NCI-H2081 treated with DMSO at 0.1 percent for 48 hours (cell line): Measurements from ENCODE around the gene DUSP2.

Experiments used
- DNase-seq: peaks from one replicate; lab custom pipeline; 2025; lab: John Stamatoyannopoulos, UW

Gene DUSP2

DNA sequence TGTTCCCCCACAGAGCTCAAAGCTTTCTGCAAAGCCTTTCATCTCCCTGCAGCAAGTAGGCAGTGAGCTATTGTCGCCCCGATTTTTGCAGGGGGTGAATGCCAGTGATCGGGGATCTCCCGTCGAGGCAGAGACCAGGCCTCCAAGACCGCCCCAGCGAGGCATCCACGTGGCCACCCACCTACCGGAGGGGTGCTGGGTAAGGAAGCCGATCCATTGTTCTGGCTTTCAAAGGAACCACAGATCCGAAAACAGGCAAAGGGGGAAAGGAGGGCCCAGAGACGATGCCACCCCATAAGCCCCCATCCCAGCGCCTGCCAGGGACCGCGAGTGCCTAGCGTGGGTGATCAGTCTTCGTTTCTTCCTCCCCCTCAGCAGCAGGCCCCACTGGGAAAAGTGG is 31.3 kb downstream of the DUSP2 start:
- DNase-seq: no peak

GRCh38 chr2:96113367-96113677 is 31.9 kb downstream of the DUSP2 start:
- no peak for DNase-seq

DNA sequence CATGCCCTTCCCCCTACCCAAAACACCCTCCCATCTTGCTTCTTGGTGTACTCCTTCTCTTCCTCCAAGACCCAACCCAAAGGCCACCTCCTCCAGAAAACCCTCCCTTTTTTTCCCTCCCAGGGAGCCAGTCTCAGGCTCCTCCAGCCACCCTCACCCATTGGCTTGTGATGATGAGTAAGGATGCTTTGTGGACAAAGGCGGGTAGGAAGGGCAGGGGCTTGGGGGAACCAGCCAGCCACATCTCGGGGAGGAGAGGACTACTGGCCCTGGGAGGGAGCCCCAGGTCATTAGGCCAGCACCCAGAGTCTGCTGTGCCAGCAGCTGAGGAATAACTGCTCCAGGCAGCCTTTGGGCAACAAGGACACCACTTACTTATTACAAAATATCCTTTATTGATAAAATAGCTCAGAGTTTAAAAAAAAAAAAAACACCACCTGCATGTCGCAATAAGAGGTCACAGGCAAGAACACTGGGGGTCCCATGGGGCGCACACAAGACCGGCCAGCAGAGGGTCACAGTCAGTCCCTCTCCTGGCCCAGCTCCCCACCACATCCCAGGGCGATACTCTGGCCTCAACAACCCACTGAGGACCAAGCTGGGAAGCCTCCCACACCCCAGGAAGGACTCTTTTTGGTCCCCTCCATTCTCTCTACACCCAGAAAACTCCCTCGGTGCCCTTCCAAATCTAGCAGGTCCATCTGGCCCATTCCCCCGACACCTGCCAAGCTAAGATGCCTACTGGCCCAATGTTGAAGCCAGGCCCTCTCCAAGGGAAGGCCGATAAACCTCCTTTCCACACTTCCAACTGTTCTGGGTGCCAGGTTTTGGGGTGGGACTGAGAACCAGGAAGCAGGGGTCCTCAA is 32.5 kb downstream of the DUSP2 start:
- DNase-seq: no peak

- no peak for DNase-seq
Observed at GRCh38 chr2:96111823-96112500, 33.3 kb downstream of the DUSP2 start.

DNA sequence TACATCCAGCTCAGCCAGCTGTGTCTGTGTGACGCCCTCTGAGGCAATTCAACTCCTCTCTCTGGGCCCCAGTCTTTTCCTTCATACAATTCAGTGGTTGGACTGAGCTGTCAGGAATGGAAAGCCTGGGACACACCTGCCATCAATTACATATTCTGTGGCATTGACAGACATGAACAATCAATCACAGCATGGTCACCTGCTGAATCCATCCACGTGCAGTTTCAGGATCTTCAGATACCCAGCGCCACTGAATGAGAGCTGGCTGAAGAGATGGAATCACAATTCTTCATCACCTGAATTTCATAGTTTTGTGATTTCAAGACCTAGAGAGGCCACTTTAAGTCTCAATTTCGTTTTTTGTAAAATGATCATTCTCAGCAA is 34.0 kb downstream of the DUSP2 start:
- DNase-seq: no peak

GRCh38 chr2:96110621-96111256 is 34.5 kb downstream of the DUSP2 start:
- DNase-seq: no peak

GRCh38 chr2:96109931-96110511 is 35.2 kb downstream of the DUSP2 start:
- no peak for DNase-seq

GRCh38 chr2:96109361-96109680 is 35.9 kb downstream of the DUSP2 start:
- DNase-seq: no peak

GRCh38 chr2:96108541-96109360 is 36.5 kb downstream of the DUSP2 start:
- DNase-seq: no peak

DNA sequence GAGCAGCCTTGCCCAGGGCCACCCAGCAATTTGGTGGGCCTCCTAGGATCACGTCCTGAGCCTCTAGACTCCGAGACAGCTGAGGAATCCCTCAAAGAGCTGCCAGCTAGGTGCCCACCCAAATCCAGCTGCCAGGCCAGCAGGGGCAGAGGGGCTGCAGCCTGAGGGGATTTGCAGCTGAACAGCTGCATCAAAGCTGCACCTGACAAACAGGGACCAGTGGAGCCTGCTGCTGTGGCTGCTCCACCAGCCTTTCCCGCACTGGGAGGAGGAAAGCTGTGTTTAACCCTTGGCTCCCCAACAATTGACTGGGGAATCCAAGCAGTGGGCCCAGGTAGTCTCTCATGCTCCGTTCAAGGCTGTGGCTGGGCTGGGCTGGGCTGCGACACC is 37.1 kb downstream of the DUSP2 start:
- no peak for DNase-seq

- no peak for DNase-seq
Observed at GRCh38 chr2:96107708-96108065, 37.6 kb downstream of the DUSP2 start.

DNA sequence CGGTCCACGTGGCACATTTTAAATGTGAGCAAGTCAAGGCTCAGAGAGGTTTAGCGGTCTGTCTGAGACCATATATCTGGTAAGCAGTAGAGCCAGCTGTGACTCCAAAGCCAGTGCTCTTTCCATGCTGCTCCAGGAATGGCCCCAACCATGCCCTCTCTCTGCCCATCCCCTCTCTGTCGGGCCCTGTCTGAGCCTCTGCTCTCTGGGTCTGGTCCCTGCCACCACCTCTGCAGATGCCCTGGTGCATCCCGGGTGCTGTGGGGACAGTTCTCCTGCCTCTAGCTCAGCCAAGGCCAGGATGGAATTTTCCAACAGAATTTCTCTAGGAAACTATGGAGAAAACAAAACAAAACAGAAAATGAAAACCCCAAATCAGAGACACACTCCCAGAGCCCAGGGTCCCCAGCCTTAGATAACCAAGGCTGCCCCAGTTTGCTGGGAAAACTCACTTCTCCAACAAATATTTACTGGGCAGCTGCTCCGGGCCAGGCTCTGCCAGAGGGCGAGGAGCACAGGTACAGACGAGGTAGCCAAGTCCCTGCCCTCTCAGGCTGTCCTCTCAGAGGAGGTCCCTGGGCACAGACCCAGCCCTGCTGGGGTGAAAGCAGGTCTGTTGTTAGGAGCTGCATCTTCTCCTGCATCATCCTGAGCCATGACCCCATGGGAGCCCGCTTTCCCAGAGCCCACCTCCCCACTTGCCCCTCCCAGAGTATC is 38.1 kb downstream of the DUSP2 start:
- DNase-seq: no peak

- DNase-seq: no peak
Observed at GRCh38 chr2:96105994-96106715, 39.1 kb downstream of the DUSP2 start.

- no peak for DNase-seq
Observed at GRCh38 chr2:96105152-96105915, 39.9 kb downstream of the DUSP2 start.

DNA sequence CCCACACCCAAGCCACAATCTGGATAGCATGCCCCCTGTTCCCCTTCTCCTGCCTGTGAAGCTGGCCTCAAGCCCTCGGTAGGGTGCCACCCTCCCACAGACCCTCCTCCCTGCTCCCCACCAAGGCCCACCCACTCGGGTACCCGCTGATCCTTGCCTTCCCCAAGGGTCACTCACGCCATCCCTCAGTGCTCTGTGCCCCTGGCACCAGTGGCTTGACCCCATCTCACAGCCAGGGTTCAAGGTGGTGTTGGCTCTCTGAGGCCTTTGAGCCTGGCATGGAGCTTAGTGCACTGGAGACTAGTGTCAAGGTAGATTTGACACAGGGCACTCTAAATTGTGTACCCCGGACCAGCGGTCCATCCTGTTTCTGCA is 40.8 kb downstream of the DUSP2 start:
- DNase-seq: no peak

GRCh38 chr2:96103761-96104486 is 41.3 kb downstream of the DUSP2 start:
- no peak for DNase-seq

GRCh38 chr2:96103187-96103601 is 42.0 kb downstream of the DUSP2 start:
- no peak for DNase-seq

DNA sequence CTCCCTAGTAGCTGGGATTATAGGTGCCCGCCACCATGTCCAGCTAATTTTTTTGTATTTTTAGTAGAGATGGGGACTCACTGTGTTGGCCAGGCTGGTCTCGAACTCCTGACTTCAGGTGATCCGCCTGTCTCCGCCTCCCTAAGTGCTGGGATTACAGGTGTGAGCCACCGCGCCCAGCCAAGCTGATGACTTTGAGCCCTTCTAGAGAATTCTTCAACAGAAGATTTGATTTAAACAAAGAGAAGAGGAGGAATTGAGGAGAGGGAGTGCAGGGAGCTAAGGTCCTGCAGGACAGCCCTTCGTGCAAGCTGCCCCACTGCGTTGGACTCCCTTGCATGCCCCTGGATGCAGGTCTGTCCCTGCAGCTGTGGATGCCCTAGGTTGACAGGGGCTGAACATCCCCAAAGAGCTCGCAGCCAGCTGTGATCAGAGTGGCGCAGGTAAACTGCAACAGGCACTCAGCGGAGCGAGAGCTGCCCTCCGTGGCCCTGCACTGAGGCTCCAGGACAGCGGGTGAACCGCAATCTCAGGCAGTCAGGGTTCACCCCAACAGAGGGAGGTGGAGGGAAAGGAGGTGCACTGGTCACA is 42.5 kb downstream of the DUSP2 start:
- DNase-seq: no peak

- DNase-seq: no peak
Observed at GRCh38 chr2:96100893-96101304, 44.3 kb downstream of the DUSP2 start.
